H9 (cell line): ENCODE measurements around the gene DTNB. TPM values are rescaled to one million over a fixed set of nuclear protein-coding genes. Genes with fewer than 3 reads are reported as not detected.

Experiments used
- DNase-seq: peaks from one replicate; pipeline ENCODE4 v3.0.0-alpha.2; 2017
- H2AFZ ChIP-seq: one replicate; pipeline ENCODE4 v1.6.1; 2013; ENCODE audit warnings: mild to moderate bottlenecking, low read length, control low read depth, moderate library complexity
- H2AK5ac ChIP-seq: 2 replicates; pipeline ENCODE4 v1.6.1; 2013; ENCODE audit warnings: low read length, control low read depth, mixed read lengths; ENCODE audit not compliant: insufficient read length
- H2BK120ac ChIP-seq: one replicate; pipeline ENCODE4 v1.6.1; 2013; ENCODE audit warnings: low read depth, mild to moderate bottlenecking, low read length, control low read depth, inconsistent platforms; ENCODE audit not compliant: poor library complexity, severe bottlenecking
- H2BK12ac ChIP-seq: 2 replicates; pipeline ENCODE4 v1.6.1; 2013; ENCODE audit warnings: low read length, control low read depth, mixed read lengths, low read depth; ENCODE audit not compliant: insufficient read length
- H2BK15ac ChIP-seq: 2 replicates; pipeline ENCODE4 v1.6.1; 2013; ENCODE audit warnings: low read depth, low read length, control low read depth
- H2BK20ac ChIP-seq: one replicate; pipeline ENCODE4 v1.6.1; 2013; ENCODE audit warnings: low read depth, mild to moderate bottlenecking, low read length, control low read depth, inconsistent platforms; ENCODE audit not compliant: poor library complexity, severe bottlenecking
- H2BK5ac ChIP-seq: 2 replicates; pipeline ENCODE4 v1.6.1; 2013; ENCODE audit warnings: low read length, control low read depth, mixed read lengths; ENCODE audit not compliant: insufficient read length
- H3K14ac ChIP-seq: 2 replicates; pipeline ENCODE4 v1.6.1; 2013; ENCODE audit warnings: low read length, control low read depth; ENCODE audit not compliant: insufficient read depth
- H3K18ac ChIP-seq: 2 replicates; pipeline ENCODE4 v1.6.1; 2013; ENCODE audit warnings: low read depth, mild to moderate bottlenecking, mixed read lengths, low read length, control low read depth; ENCODE audit not compliant: insufficient read length
- H3K23ac ChIP-seq: 2 replicates; pipeline ENCODE4 v1.6.1; 2013; ENCODE audit warnings: low read length, control low read depth, mixed read lengths, low read depth; ENCODE audit not compliant: insufficient read length
- H3K23me2 ChIP-seq: 2 replicates; pipeline ENCODE4 v1.6.1; 2013; ENCODE audit warnings: low read depth, mild to moderate bottlenecking, mixed read lengths, low read length, control low read depth; ENCODE audit not compliant: insufficient read length, poor library complexity, severe bottlenecking
- H3K27ac ChIP-seq: 2 replicates; pipeline ENCODE4 v1.5.1; 2013; ENCODE audit warnings: low read length, control low read depth, mixed read lengths, low read depth; ENCODE audit not compliant: insufficient read length
- H3K27me3 ChIP-seq: 2 replicates; pipeline ENCODE4 v1.6.1; 2013; ENCODE audit warnings: low read length, control low read depth, inconsistent platforms; ENCODE audit not compliant: insufficient read depth
- H3K4ac ChIP-seq: 2 replicates; pipeline ENCODE4 v1.6.1; 2013; ENCODE audit warnings: low read depth, mild to moderate bottlenecking, control low read depth, inconsistent platforms, low read length, moderate library complexity
- H3K4me1 ChIP-seq: 2 replicates; pipeline ENCODE4 v1.6.1; 2013; ENCODE audit warnings: low read length, control low read depth, inconsistent platforms; ENCODE audit not compliant: insufficient read depth
- H3K4me2 ChIP-seq: 2 replicates; pipeline ENCODE4 v1.6.1; 2013; ENCODE audit warnings: low read length, control low read depth, mixed read lengths; ENCODE audit not compliant: insufficient read length, insufficient read depth
- H3K56ac ChIP-seq: 2 replicates; pipeline ENCODE4 v1.6.1; 2013; ENCODE audit warnings: low read depth, mild to moderate bottlenecking, mixed read lengths, low read length, control low read depth; ENCODE audit not compliant: insufficient read length
- H3K79me1 ChIP-seq: 2 replicates; pipeline ENCODE4 v1.6.1; 2013; ENCODE audit warnings: low read depth, mild to moderate bottlenecking, moderate library complexity, low read length, control low read depth, inconsistent platforms; ENCODE audit not compliant: insufficient read depth, poor library complexity, severe bottlenecking
- H3K79me2 ChIP-seq: 2 replicates; pipeline ENCODE4 v1.6.1; 2013; ENCODE audit warnings: low read length, control low read depth, inconsistent platforms; ENCODE audit not compliant: insufficient read depth
- H3K9ac ChIP-seq: 2 replicates; pipeline ENCODE4 v1.6.1; 2013; ENCODE audit warnings: low read length, control low read depth, mixed read lengths; ENCODE audit not compliant: insufficient read length; ENCODE audit errors: extremely low read depth
- H3K9me3 ChIP-seq: one replicate; pipeline ENCODE4 v1.6.1; 2013; ENCODE audit warnings: low read depth, low read length, inconsistent platforms; ENCODE audit not compliant: control insufficient read depth
- H3T11ph ChIP-seq: one replicate; pipeline ENCODE4 v1.6.1; 2013; ENCODE audit warnings: mild to moderate bottlenecking, low read length, control low read depth, inconsistent platforms
- H4K20me1 ChIP-seq: one replicate; pipeline ENCODE4 v1.6.1; 2013; ENCODE audit not compliant: control insufficient read depth, insufficient read length, insufficient read depth
- H4K5ac ChIP-seq: 2 replicates; pipeline ENCODE4 v1.6.1; 2013; ENCODE audit warnings: low read depth, mild to moderate bottlenecking, mixed read lengths, low read length, control low read depth; ENCODE audit not compliant: insufficient read length
- H4K8ac ChIP-seq: replicated peaks from 2 replicates; pipeline ENCODE4 v1.6.1; 2013; ENCODE audit warnings: low read length, control low read depth, mixed read lengths, low read depth; ENCODE audit not compliant: insufficient read length
- H4K91ac ChIP-seq: 2 replicates; pipeline ENCODE4 v1.6.1; 2013; ENCODE audit warnings: low read depth, mild to moderate bottlenecking, moderate library complexity, mixed read lengths, low read length, control low read depth; ENCODE audit not compliant: insufficient read length
- H3K27ac Mint-ChIP-seq, 3 experiments: 2 replicates in 2 of 3; 3 replicates in 1 of 3; pipeline ENCODE4 v1.8.0; 2020 to 2021; ENCODE audit warnings: mixed read lengths in 3 of 3, mild to moderate bottlenecking in 1 of 3, moderate library complexity in 1 of 3
- H3K27me3 Mint-ChIP-seq: 2 replicates; pipeline ENCODE4 v1.8.0; 2021; ENCODE audit warnings: low read depth, mild to moderate bottlenecking, moderate library complexity, mixed read lengths
- H3K36me3 Mint-ChIP-seq, 3 experiments: 2 replicates in 2 of 3; 3 replicates in 1 of 3; pipeline ENCODE4 v1.8.0; 2020 to 2021; ENCODE audit warnings: low read depth in 3 of 3, mixed read lengths in 3 of 3; ENCODE audit not compliant: insufficient read depth in 1 of 3
- H3K4me1 Mint-ChIP-seq, 2 experiments: 2 replicates each; pipeline ENCODE4 v1.8.0; 2020; ENCODE audit warnings: mixed read lengths in 2 of 2
- H3K4me3 Mint-ChIP-seq, 2 experiments: 2 replicates in 1 of 2; 3 replicates in 1 of 2; pipeline ENCODE4 v1.8.0; 2020 to 2021; ENCODE audit warnings: mild to moderate bottlenecking in 2 of 2, mixed read lengths in 2 of 2, moderate library complexity in 1 of 2
- H3K9me3 Mint-ChIP-seq, 2 experiments: 2 replicates in 1 of 2; 3 replicates in 1 of 2; pipeline ENCODE4 v1.8.0; 2020; ENCODE audit warnings: mild to moderate bottlenecking in 2 of 2, mixed read lengths in 2 of 2, moderate library complexity in 1 of 2
- CTCF ChIP-seq: fragments of 200-600 bp; sonication (generic); conservative IDR thresholded peaks from 3 replicates; pipeline ENCODE4 v1.8.0; 2021; ENCODE audit warnings: antibody characterized with exemption, mild to moderate bottlenecking
- WGBS: extraction: QIAGEN DNeasy Blood & Tissue Kit; methylation state at CpG from one replicate; pipeline ENCODE4 v1.1.7; 2013; ENCODE audit warnings: missing lambda C conversion rate, low lambda C conversion rate, mixed read lengths; ENCODE audit not compliant: insufficient read length; ENCODE audit errors: extremely low coverage; 5-methylcytosine and 5-hydroxymethylcytosine counted together
- total RNA-seq: library from RNA; stranded (reverse); gene quantifications from 2 replicates; pipeline ENCODE4 v1.2.1, GENCODE V29; 2021

Gene DTNB
- total RNA-seq, 1 experiment from 2014 or later = 26.7 TPM

DNA sequence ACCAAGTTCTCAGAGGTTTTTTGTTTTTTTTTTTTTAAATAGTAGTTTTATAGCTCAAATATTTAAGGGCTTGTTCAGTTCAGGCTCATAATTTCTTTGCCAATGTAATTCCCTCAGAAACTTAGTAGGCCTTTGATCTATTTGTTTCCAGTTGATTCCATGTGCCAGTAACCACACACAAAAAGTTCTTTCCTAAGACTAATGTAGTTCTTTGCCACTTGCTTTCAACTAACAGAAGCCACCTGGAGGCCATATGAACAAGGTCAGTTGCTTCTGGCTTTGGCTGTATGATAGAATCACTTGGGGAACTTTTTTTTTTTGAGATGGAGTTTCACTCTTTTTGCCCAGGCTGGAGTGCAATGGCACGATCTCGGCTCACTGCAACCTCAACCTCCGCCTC, 100.7 kb downstream of the DTNB start:
- H2BK5ac ChIP-seq = no peak overlapping the region
- H4K8ac ChIP-seq = no peak overlapping the region
- Mint-ChIP-seq H3K4me3 (no peak overlapping the region), H3K9me3 (no peaks in the 10 kb centered on the region), H3K27ac (no peak overlapping the region), H3K27me3 (no peaks in the 10 kb centered on the region), H3K4me1 (no peaks in the 10 kb centered on the region), H3K36me3 (peaks cover 7 to 14% (median 14%) of the 10 kb centered on the region in 3 experiments; a peak in 6 of 7 replicates)
- H3K4ac ChIP-seq = no peak overlapping the region
- H3K4me1 ChIP-seq = no peaks in the 10 kb centered on the region
- no peaks in the 10 kb centered on the region for H3K9me3 ChIP-seq
- H3K27me3 ChIP-seq = no peaks in the 10 kb centered on the region
- H3K14ac ChIP-seq = no peak overlapping the region
- no peak overlapping the region for H2BK20ac ChIP-seq
- WGBS = no CpG with 5 or more reads among the region's 3 CpGs
- H3K18ac ChIP-seq = no peak overlapping the region
- no peak overlapping the region for H4K91ac ChIP-seq
- no peak overlapping the region for H3T11ph ChIP-seq
- DNase-seq = no peak
- no peak overlapping the region for H3K4me2 ChIP-seq
- H4K5ac ChIP-seq = no peak overlapping the region
- no peaks in the 10 kb centered on the region for H3K79me2 ChIP-seq
- no peak overlapping the region for H3K9ac ChIP-seq
- H3K56ac ChIP-seq = no peak overlapping the region
- H2AK5ac ChIP-seq = no peak overlapping the region
- no peaks in the 10 kb centered on the region for H3K23me2 ChIP-seq
- no peak overlapping the region for H3K27ac ChIP-seq
- H2AFZ ChIP-seq = no peak overlapping the region
- H3K23ac ChIP-seq = no peak overlapping the region
- no peak overlapping the region for H2BK120ac ChIP-seq
- no peak overlapping the region for H2BK15ac ChIP-seq
- no peaks in the 10 kb centered on the region for H4K20me1 ChIP-seq
- no peaks in the 10 kb centered on the region for H3K79me1 ChIP-seq
- H2BK12ac ChIP-seq = no peak overlapping the region
- TF ChIP-seq CTCF = peak; percentile 20; the same call in 1 of the 3 replicates
